Measurements from ENCODE around the gene MIAT. TPM values are rescaled to one million over a fixed set of nuclear protein-coding genes. Genes with fewer than 3 reads are reported as not detected.

The MIAT gene
- total RNA-seq, 4 donors from 2014 or later = 2.0 to 3.0 (median 2.4) TPM

GRCh38 chr22:26725012-26725676 lies 67.8 kb downstream of the MIAT start:
- ATAC-seq (ENCODE audit: low FRiP score) = no peak
- TF ChIP-seq CTCF (IDR thresholded peaks at IDR 0.05) = no peak
- no peak for DNase-seq (ENCODE audit: low spot score)

Small RNA genes within 50 kb of the gene (small RNA-seq; reads per million reads assigned to genes)
- not detected for gene RF01874

Other genes with a start within 250 kb of the MIAT start
- gene ASPHD2, start 228.3 kb upstream of the MIAT start, total RNA-seq = 1 to 10 TPM in 2 of 4 donors, under 1 TPM in 2; 0.32 to 2.0 (median 0.95) TPM
- 10 to 100 TPM; 14.3 to 40.5 (median 24.2) TPM for gene HPS4, start 173.8 kb upstream of the MIAT start, total RNA-seq
- gene SRRD, start 173.7 kb upstream of the MIAT start, total RNA-seq = 10 to 100 TPM in 3 of 4 donors, 1 to 10 TPM in 1; 9.8 to 22.1 (median 13.0) TPM
- gene TFIP11, start 145.1 kb upstream of the MIAT start, total RNA-seq = 10 to 100 TPM; 14.8 to 39.1 (median 20.2) TPM
- 100 to 1,000 TPM in 1 of 4 donors, 10 to 100 TPM in 3; 39.5 to 101 (median 73.3) TPM for gene TPST2, start 67.5 kb upstream of the MIAT start, total RNA-seq
- gene CRYBB1, start 39.6 kb upstream of the MIAT start, total RNA-seq = 1 to 10 TPM in 3 of 4 donors, under 1 TPM in 1; 0.96 to 2.2 (median 1.9) TPM
- gene CRYBA4, start 35.6 kb upstream of the MIAT start, total RNA-seq = not detected